Upper lobe of right lung (tissue), 1 donor: ENCODE measurements around the gene C2CD4D. TPM values are rescaled to one million over a fixed set of nuclear protein-coding genes. Genes with fewer than 3 reads are reported as not detected.

Experiments used
- ATAC-seq: fragments of 200-7000 bp; cut with Tn5 transposase; one replicate; pipeline ENCODE4 v1.9.1; 2020; ENCODE audit warnings: mild to moderate bottlenecking, moderate library complexity
- DNase-seq: peaks from one replicate; pipeline ENCODE4 v3.0.0-alpha.2; 2020
- H3K27ac ChIP-seq: fragments of 200-600 bp; one replicate; pipeline ENCODE4 v1.8.0; 2022
- H3K27me3 ChIP-seq: fragments of 200-600 bp; one replicate; pipeline ENCODE4 v1.8.0; 2022; ENCODE audit warnings: mild to moderate bottlenecking
- H3K36me3 ChIP-seq: fragments of 200-600 bp; one replicate; pipeline ENCODE4 v1.8.0; 2022
- H3K4me1 ChIP-seq: fragments of 200-600 bp; one replicate; pipeline ENCODE4 v1.8.0; 2022
- H3K4me3 ChIP-seq: fragments of 200-600 bp; one replicate; pipeline ENCODE4 v1.8.0; 2022; ENCODE audit warnings: mild to moderate bottlenecking
- H3K9me3 ChIP-seq: fragments of 200-600 bp; one replicate; pipeline ENCODE4 v1.8.0; 2022
- CTCF ChIP-seq: fragments of 200-600 bp; IDR thresholded peaks from one replicate; pipeline ENCODE4 v1.8.0; 2022; ENCODE audit warnings: antibody characterized with exemption
- intact Hi-C: fragments of 100-400 bp; cut with DNase I; formaldehyde crosslinking; loops from one replicate; pipeline ENCODE4 v1.11.0; 2022
- total RNA-seq: library from RNA; stranded (reverse); fragmentation: NEBNext Ultra II Directional; extraction: Animal tissue kit (Norgen Biotek cat#: 25700); gene quantifications from one replicate; pipeline ENCODE4 v1.2.1, GENCODE V29; 2021
- donor health status: DM: no; HTN: yes; CAD: no; lungs with severe emphysema.

C2CD4D gene
- total RNA-seq, 1 donor from 2014 or later, result 0.29 TPM

- peak; percentile 51 for DNase-seq
- TF ChIP-seq CTCF, result no peak
- H3K4me1 ChIP-seq, result peaks cover 19% of the 10 kb centered on the region
Measured at GRCh38 chr1:151840421-151840820, 801 bp upstream of the C2CD4D start.

DNA sequence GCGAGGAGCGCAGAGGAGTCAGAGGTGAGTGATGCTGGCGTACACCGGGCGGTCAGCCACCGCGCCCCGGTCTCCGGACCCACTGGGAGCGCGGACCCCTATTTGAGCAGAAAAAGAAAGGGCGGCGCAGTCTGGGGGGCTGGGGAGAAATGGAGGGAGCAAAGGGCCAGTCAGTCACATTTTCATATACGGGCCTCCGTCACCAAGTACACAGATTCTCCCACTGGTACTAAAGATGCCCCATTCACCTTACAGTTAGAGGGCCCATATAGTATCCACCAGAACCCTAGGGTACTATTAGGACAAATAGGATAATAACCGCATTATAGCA lies 573 bp downstream of the C2CD4D start:
- peaks cover 26% of the 10 kb centered on the region for H3K27me3 ChIP-seq
- no peaks in the 10 kb centered on the region for H3K9me3 ChIP-seq
- ATAC-seq (no peak), DNase-seq (no peak)
- no peak for TF ChIP-seq CTCF
- H3K36me3 ChIP-seq, result no peaks in the 10 kb centered on the region
- intact Hi-C loops, result no loop called here
- no peak overlapping the region for H3K27ac ChIP-seq
- H3K4me3 ChIP-seq, result peak overlapping the region; percentile 48
- H3K4me1 ChIP-seq, result peaks cover 19% of the 10 kb centered on the region

More at GRCh38 chr1:151840421-151840820, 801 bp upstream of the C2CD4D start:
- Histone ChIP-seq H3K27ac (no peak overlapping the region), H3K4me3 (peak overlapping the region; percentile 48), H3K9me3 (no peaks in the 10 kb centered on the region), H3K36me3 (no peaks in the 10 kb centered on the region), H3K27me3 (peaks cover 26% of the 10 kb centered on the region)
- ATAC-seq, result no peak
- intact Hi-C loops, result no loop called here

DNA sequence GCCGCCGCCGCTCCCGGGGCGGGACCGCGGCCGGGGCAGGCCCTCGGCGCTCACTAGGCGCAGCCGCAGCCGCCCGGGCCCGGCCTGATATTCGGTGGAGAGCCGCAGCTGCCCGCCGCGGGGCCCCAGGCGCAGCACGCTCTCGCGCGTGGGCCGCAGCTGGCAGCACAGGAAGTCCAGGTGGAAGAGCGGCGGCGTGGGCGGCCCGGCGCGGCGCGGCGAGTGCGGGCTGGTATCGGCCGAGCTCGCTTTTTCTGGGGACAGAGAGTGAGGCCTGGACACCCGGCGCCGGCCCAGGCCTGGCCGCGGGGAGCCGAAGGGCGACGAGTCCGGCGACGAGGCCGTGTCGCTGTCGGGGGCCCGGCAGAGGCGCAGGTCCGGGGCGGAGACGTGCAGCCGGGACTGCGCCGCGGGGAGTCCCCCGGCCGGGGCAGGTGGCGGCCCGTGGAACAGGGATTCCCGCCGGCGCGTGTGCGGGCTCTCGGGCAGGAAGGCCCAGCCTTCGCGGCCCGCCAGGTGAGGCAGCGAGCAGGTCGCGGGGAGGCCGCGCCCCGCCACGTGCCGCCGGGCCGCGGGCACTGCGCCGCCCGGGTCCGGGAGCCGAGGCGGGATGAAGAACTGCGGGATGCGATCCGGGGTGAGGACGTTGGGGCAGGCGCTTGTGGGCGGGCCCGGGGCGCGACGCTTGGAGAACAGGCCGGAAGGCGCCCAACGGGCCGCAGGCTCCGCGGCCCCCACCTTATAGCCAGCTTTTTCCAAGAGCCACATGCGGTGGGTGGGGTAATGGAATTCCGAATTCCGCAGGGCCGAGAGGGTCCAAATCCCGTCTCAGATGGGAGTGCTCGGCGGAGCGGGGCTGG lies 1.2 kb downstream of the C2CD4D start:
- Histone ChIP-seq H3K36me3 (no peaks in the 10 kb centered on the region), H3K4me3 (peak overlapping the region; percentile 48), H3K4me1 (peaks cover 19% of the 10 kb centered on the region), H3K27me3 (peaks cover 26% of the 10 kb centered on the region), H3K27ac (peak overlapping the region; percentile 17), H3K9me3 (no peaks in the 10 kb centered on the region)
- intact Hi-C loops, result no loop called here
- peak; percentile 68 for DNase-seq
- peak; percentile 34 for ATAC-seq
- TF ChIP-seq CTCF, result no peak

DNA sequence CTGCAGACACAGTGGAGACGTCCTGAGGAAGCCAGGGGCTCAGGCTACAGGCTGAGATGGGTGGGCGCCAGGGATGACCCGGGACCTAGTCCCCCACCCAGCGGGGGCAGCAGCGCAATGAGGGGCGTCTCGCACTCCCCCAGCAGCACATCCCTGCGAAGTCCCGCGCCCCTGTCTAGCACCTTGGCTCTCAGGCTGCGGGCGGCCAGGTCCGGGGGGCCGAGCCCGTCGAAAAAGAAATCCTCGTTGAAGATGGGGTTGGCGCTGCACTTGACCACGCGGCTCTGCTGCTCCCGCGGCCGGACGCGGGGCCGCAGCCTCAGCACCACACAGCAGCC lies 1.8 kb downstream of the C2CD4D start:
- Histone ChIP-seq H3K36me3 (no peaks in the 10 kb centered on the region), H3K4me1 (peaks cover 19% of the 10 kb centered on the region), H3K4me3 (peak overlapping the region; percentile 48), H3K9me3 (no peaks in the 10 kb centered on the region), H3K27me3 (peaks cover 26% of the 10 kb centered on the region), H3K27ac (no peak overlapping the region)
- DNase-seq, result peak; percentile 65
- intact Hi-C loops, result no loop called here
- TF ChIP-seq CTCF, result no peak
- no peak for ATAC-seq

DNA sequence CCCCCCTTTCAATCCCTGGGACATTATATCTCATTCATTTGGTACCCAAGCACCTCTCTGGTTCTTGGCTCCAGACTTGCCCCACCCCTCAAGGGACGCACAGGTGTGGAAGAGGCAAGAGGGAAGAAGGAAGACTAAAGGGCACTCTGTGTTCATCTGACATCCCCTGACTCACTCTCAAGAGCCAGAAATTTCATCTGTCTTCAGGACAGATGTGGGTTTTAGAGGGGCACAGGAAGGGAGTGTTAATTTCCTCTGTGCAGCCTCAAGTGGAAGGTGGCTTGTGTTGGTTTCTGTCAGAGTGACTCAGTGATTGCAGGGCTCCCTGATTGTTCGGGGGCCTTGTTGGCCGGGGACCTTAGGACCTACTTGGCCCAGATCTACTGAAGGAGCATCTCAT lies 2.4 kb downstream of the C2CD4D start:
- TF ChIP-seq CTCF, result no peak
- H3K27me3 ChIP-seq, result peaks cover 26% of the 10 kb centered on the region
- H3K36me3 ChIP-seq, result no peaks in the 10 kb centered on the region
- H3K27ac ChIP-seq, result no peak overlapping the region
- H3K4me3 ChIP-seq, result no peak overlapping the region
- ATAC-seq (no peak), DNase-seq (no peak)
- peaks cover 19% of the 10 kb centered on the region for H3K4me1 ChIP-seq
- no peaks in the 10 kb centered on the region for H3K9me3 ChIP-seq
- intact Hi-C loops, result no loop called here

GRCh38 chr1:151835596-151835995 lies 4.0 kb downstream of the C2CD4D start:
- peaks cover 26% of the 10 kb centered on the region for H3K27me3 ChIP-seq
- peaks cover 24% of the 10 kb centered on the region for H3K4me1 ChIP-seq
- ATAC-seq, result no peak
- H3K27ac ChIP-seq, result no peak overlapping the region
- DNase-seq, result no peak
- intact Hi-C loops, result no loop called here
- H3K4me3 ChIP-seq, result no peak overlapping the region
- H3K36me3 ChIP-seq, result no peaks in the 10 kb centered on the region
- no peak for TF ChIP-seq CTCF
- H3K9me3 ChIP-seq, result no peaks in the 10 kb centered on the region
